SH-SY5Y (cell line): Measurements from ENCODE around the gene TSPO2.

Experiments
- GATA2 ChIP-seq: IDR thresholded peaks from 2 replicates; pipeline ENCODE4 v1.6.1; 2011; ENCODE audit warnings: mild to moderate bottlenecking, low read depth, low read length
- GATA3 ChIP-seq: IDR thresholded peaks from 2 replicates; pipeline ENCODE4 v1.6.1; 2011; ENCODE audit warnings: low read depth, mild to moderate bottlenecking, low read length, moderate library complexity

- TF ChIP-seq GATA3 (no peak), GATA2 (no peak)
Measured at GRCh38 chr6:41085182-41085581, 42.9 kb downstream of the TSPO2 start.
